DND-41 (cell line): ENCODE measurements around the gene PCNX1.
"Not testable (repeated sequence)": the region's sequence is repeated elsewhere in the genome, so short reads cannot be mapped to it uniquely, and the experiment has no call there.

Source experiments
- ATAC-seq: fragments of 200-7000 bp; cut with Tn5 transposase; 3 replicates; pipeline ENCODE4 v1.9.1; 2021; ENCODE audit warnings: low read depth; ENCODE audit not compliant: insufficient read depth
- DNase-seq: peaks from one replicate; pipeline ENCODE4 v3.0.0-alpha.2; 2020
- H2AFZ ChIP-seq: 2 replicates; pipeline ENCODE4 v1.6.0; 2012; ENCODE audit warnings: low read depth, low read length
- H3K27ac ChIP-seq: 2 replicates; pipeline ENCODE4 v1.5.1; 2012; ENCODE audit warnings: low read length, inconsistent platforms
- H3K27me3 ChIP-seq: fragments of 200-600 bp; sonication (generic); 2 replicates; pipeline ENCODE4 v1.6.0; 2012; ENCODE audit warnings: low read length, mild to moderate bottlenecking, inconsistent platforms; ENCODE audit not compliant: insufficient read depth, poor library complexity
- H3K36me3 ChIP-seq: 2 replicates; pipeline ENCODE4 v1.5.1; 2012; ENCODE audit warnings: low read length, inconsistent platforms; ENCODE audit not compliant: insufficient read depth
- H3K4me1 ChIP-seq: 2 replicates; pipeline ENCODE4 v1.5.1; 2012; ENCODE audit warnings: mild to moderate bottlenecking, low read length; ENCODE audit not compliant: insufficient read depth
- H3K4me2 ChIP-seq: 2 replicates; pipeline ENCODE4 v1.6.0; 2012; ENCODE audit warnings: mild to moderate bottlenecking, moderate library complexity, low read length, inconsistent platforms; ENCODE audit not compliant: insufficient read depth
- H3K4me3 ChIP-seq, 2 experiments: fragments of 200-600 bp in 1 of 2; shearing (Covaris generic) in 1 of 2; 2 replicates each; pipeline ENCODE4 v1.5.1; 2012 to 2016; ENCODE audit warnings: inconsistent platforms in 2 of 2, low read length in 2 of 2, mild to moderate bottlenecking in 2 of 2, low read depth in 1 of 2, moderate library complexity in 1 of 2
- H3K79me2 ChIP-seq: 2 replicates; pipeline ENCODE4 v1.6.0; 2012; ENCODE audit warnings: low read length, inconsistent platforms; ENCODE audit not compliant: insufficient read depth
- H3K9ac ChIP-seq: 2 replicates; pipeline ENCODE4 v1.6.0; 2012; ENCODE audit warnings: low read depth, mild to moderate bottlenecking, inconsistent platforms, low read length, moderate library complexity
- H3K9me3 ChIP-seq: 2 replicates; pipeline ENCODE4 v1.5.1; 2012; ENCODE audit warnings: low read length, moderate library complexity, mild to moderate bottlenecking, inconsistent platforms; ENCODE audit not compliant: insufficient read depth, severe bottlenecking
- H4K20me1 ChIP-seq: 2 replicates; pipeline ENCODE4 v1.6.0; 2012; ENCODE audit warnings: low read length; ENCODE audit not compliant: insufficient read depth
- EZH2 ChIP-seq: IDR thresholded peaks from 3 replicates; pipeline ENCODE4 v1.6.1; 2012; ENCODE audit warnings: borderline replicate concordance, low read depth, mild to moderate bottlenecking, moderate library complexity, low read length, inconsistent platforms; ENCODE audit not compliant: severe bottlenecking
- TF ChIP-seq, protein P1 (sequence below): IDR thresholded peaks from 2 replicates; pipeline ENCODE4 v1.5.1; 2012; ENCODE audit warnings: borderline replicate concordance, low read length, moderate library complexity, mild to moderate bottlenecking; ENCODE audit not compliant: poor library complexity, severe bottlenecking; ENCODE audit errors: extremely low read depth

PCNX1 gene

GRCh38 chr14:71122866-71123565 is 215.8 kb downstream of the PCNX1 start:
- ATAC-seq (no peak), DNase-seq (no peak)
- Histone ChIP-seq H3K27me3 (no peaks in the 10 kb centered on the region), H3K79me2 (no peaks in the 10 kb centered on the region), H3K4me2 (no peak overlapping the region), H2AFZ (no peak overlapping the region), H3K36me3 (no peaks in the 10 kb centered on the region), H4K20me1 (no peaks in the 10 kb centered on the region), H3K9ac (no peak overlapping the region), H3K9me3 (no peaks in the 10 kb centered on the region), H3K4me1 (no peaks in the 10 kb centered on the region), H3K4me3 (no peak overlapping the region), H3K27ac (no peak overlapping the region)
- TF ChIP-seq, protein P1, sequence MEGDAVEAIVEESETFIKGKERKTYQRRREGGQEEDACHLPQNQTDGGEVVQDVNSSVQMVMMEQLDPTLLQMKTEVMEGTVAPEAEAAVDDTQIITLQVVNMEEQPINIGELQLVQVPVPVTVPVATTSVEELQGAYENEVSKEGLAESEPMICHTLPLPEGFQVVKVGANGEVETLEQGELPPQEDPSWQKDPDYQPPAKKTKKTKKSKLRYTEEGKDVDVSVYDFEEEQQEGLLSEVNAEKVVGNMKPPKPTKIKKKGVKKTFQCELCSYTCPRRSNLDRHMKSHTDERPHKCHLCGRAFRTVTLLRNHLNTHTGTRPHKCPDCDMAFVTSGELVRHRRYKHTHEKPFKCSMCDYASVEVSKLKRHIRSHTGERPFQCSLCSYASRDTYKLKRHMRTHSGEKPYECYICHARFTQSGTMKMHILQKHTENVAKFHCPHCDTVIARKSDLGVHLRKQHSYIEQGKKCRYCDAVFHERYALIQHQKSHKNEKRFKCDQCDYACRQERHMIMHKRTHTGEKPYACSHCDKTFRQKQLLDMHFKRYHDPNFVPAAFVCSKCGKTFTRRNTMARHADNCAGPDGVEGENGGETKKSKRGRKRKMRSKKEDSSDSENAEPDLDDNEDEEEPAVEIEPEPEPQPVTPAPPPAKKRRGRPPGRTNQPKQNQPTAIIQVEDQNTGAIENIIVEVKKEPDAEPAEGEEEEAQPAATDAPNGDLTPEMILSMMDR: no peak
- TF ChIP-seq EZH2: no peak

- no peaks in the 10 kb centered on the region for H4K20me1 ChIP-seq
- no peaks in the 10 kb centered on the region for H3K4me1 ChIP-seq
- H3K27me3 ChIP-seq: no peaks in the 10 kb centered on the region
- H3K27ac ChIP-seq: no peak overlapping the region
- H3K9ac ChIP-seq: no peak overlapping the region
- no peak overlapping the region for H3K4me2 ChIP-seq
- DNase-seq (no peak), ATAC-seq (no peak)
- TF ChIP-seq, protein P1: no peak
- TF ChIP-seq EZH2: no peak
- no peak overlapping the region for H2AFZ ChIP-seq
- H3K36me3 ChIP-seq: no peaks in the 10 kb centered on the region
- H3K79me2 ChIP-seq: no peaks in the 10 kb centered on the region
- no peaks in the 10 kb centered on the region for H3K9me3 ChIP-seq
- H3K4me3 ChIP-seq: no peak overlapping the region
These were observed 216.4 kb downstream of the PCNX1 start for GRCh38 chr14:71123579-71124135.

DNA sequence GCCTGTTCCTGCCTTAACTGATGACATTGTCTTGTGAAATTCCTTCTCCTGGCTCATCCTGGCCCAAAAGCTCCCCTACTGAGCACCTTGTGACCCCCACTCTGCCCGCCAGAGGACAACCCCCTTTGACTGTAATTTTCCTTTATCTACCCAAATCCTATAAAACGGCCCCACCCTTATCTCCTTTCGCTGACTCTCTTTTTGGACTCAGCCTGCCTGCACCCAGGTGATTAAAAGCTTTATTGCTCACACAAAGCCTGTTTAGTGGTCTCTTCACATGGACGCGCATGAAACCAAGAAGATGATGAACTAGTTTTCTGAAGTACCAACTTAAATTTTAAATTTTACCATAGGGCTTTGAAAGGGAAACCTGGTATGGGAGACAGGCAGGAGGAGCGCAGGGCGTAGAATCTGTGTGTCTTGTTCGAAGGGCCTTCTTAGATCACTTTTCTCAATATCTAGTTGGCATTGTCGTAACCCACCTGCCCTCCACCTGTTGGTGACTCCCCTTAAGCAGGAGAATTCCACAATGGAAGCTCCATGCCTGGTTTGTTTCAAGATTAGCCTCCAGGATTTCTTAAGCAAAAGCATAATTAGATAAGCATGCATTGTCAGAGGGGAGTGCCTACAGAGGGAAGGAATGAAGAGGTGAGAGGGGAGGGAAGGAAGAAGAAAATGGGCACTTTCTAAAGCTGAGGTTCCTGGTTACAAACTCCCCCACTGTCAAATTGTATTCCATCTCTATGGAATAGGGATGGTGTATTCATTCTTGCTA is 222.6 kb downstream of the PCNX1 start:
- H3K36me3 ChIP-seq, H3K9me3 ChIP-seq, H3K4me2 ChIP-seq, H3K27me3 ChIP-seq, H4K20me1 ChIP-seq, H3K4me1 ChIP-seq, H3K79me2 ChIP-seq, DNase-seq, ATAC-seq, H2AFZ ChIP-seq, H3K27ac ChIP-seq, H3K9ac ChIP-seq, H3K4me3 ChIP-seq: not testable (repeated sequence)
